ENCODE measurements around the gene DLL3.
A peak's percentile ranks its signal among the peaks of the same experiment; 100 is the strongest.

Gene DLL3

DNA sequence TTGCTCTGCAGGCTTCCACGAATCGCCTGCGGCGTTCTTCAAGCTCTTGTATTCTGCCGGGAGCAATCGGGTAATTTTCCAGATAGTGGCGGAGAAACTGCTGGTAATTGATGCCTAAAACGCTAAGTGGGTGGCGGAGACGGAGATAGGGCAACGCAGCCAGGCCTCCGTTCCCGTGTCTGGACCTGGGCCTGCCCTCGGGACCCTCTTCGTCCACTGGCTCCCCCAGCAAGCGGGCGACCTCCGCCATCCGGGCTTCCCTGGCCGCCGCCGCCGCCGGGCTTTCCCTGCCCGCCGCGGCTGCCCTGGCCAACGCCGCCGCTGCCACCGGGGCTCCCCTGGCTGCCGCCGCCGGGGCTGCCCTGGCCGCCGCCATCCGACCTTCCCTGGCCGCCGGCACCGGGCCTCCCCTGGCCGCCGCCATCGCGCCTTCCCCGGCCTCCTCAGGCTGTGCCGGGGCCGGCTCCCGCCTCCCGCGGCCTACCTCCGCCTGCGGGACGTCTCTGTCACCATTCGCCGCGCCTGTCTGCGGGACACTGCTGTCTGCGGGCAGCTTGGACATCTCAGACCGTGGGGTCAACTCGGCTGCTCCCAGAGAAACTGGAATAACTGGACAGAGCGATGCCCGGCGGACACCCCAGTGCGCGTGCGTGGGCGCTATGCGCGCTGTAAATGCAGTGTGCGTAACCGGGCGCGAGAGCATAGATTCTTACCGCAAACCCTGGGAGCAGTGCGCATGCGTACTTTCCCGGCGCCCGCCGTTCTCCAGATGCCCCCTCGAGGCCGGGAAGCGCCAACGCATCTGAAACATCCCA lies 41.0 kb downstream of the DLL3 start, which contains the start of gene EID2:
Gene EID2 (minus strand): TSS at position 644 of the 815 bp plus-strand sequence. CDS start 82 bp downstream, at position 562.
- H3K4me3 ChIP-seq (ENCODE audit: low read depth, low read length): peak within 1 kb of the TSS; percentile 89
- peak; percentile 69 for TF ChIP-seq CTCF (IDR thresholded peaks at IDR 0.05; ENCODE audit: low read depth, low read length)

DNA sequence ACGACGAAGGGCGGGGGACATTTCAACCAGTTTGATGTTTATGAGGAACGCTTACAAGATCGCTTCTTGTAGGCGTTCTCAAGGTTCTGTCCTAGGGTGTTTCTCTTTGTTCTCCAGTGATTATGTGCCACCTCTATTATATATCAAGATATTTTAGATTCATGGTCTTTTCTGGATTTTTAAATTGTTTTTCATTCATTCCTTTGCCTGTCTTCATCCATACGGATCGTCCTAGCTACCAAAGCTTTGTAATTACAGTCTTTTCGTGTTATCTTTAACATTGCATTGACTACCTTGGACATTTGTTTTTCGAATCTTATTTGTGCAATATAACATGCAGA lies 41.6 kb downstream of the DLL3 start:
- peak overlapping the region; percentile 89 for H3K4me3 ChIP-seq (ENCODE audit: low read depth, low read length)
- no peak for TF ChIP-seq CTCF (IDR thresholded peaks at IDR 0.05; ENCODE audit: low read depth, low read length)

DNA sequence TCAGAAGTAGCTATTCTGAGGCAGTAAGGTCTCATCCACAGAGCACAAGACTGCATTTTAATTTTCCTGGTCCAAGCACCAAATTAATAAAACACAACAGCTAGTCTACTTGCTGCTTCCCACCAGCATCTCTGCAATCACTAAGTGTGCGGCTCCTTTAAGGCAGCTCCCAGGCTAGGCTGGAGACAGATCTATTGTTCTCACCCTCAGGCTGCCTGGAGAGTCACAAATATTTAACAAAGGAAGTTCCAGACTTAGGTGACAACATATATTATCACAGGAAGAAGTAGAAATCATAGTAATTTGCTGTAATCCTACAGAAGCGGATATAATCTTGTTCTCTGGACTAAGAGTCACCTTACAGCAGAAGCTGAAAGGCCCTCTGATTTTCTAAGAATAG lies 43.5 kb downstream of the DLL3 start:
- no peak overlapping the region for H3K4me3 ChIP-seq (ENCODE audit: low read depth, low read length)
- no peak for TF ChIP-seq CTCF (IDR thresholded peaks at IDR 0.05; ENCODE audit: low read depth, low read length)

- TF ChIP-seq CTCF (IDR thresholded peaks at IDR 0.05; ENCODE audit: low read depth, low read length): no peak
- H3K4me3 ChIP-seq (ENCODE audit: low read depth, low read length): no peak overlapping the region
These were observed 44.7 kb downstream of the DLL3 start for GRCh38 chr19:39543477-39543857.

GRCh38 chr19:39544226-39544903 lies 45.6 kb downstream of the DLL3 start:
- TF ChIP-seq CTCF (IDR thresholded peaks at IDR 0.05; ENCODE audit: low read depth, low read length): no peak
- no peak overlapping the region for H3K4me3 ChIP-seq (ENCODE audit: low read depth, low read length)

GRCh38 chr19:39544911-39545310 lies 46.2 kb downstream of the DLL3 start:
- no peak overlapping the region for H3K4me3 ChIP-seq (ENCODE audit: low read depth, low read length)
- TF ChIP-seq CTCF (IDR thresholded peaks at IDR 0.05; ENCODE audit: low read depth, low read length): no peak

DNA sequence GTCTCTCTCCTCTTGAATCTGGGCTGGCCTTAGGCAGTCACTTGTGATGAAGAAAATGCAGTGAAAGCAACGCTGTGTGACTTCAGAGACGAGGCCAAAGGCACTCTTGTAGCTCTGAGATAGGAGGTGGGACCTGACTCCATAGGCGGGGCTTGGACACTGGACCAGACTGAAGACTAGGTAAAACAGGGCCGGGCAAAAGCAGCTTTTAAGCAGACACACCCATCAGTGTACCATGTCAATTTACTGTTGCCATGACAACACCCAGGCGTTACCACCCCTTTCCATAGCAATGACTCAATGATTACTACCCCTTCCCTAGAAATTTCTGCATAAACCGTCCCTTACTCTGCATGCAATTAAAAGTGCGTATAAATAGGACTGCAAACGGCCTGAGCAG lies 47.9 kb downstream of the DLL3 start:
- no peak for TF ChIP-seq CTCF (IDR thresholded peaks at IDR 0.05; ENCODE audit: low read depth, low read length)
- no peak overlapping the region for H3K4me3 ChIP-seq (ENCODE audit: low read depth, low read length)
